H1 (cell line): ENCODE data around the gene OR5B21. TPM values are rescaled to one million over a fixed set of nuclear protein-coding genes. Genes with fewer than 3 reads are reported as not detected.

Experiments used
- CTCF ChIA-PET: fragments of 300-600 bp; sonication (Branson Sonifier 250); formaldehyde crosslinking; loops from one replicate; lab custom pipeline; 2021; ENCODE audit not compliant: partially characterized antibody; lab: Charles Lee
- POLR2A ChIA-PET: fragments of 300-600 bp; sonication (Branson Sonifier 250); formaldehyde crosslinking; loops from one replicate; lab custom pipeline; 2021; ENCODE audit warnings: inconsistent platforms; ENCODE audit not compliant: partially characterized antibody; lab: Charles Lee
- DNase-seq, 2 experiments: peaks; one replicate each; pipeline versions ENCODE4 v3.0.0 to v3.0.0-alpha.2; 2010 to 2022; ENCODE audit warnings: low spot score in 2 of 2, low read depth in 1 of 2, mixed read lengths in 1 of 2
- FAIRE-seq: peaks from 2 replicates; lab custom pipeline; 2011; peaks lifted over from hg19 to GRCh38; lab: Jason Lieb, UNC
- H2AFZ ChIP-seq: 2 replicates; pipeline ENCODE4 v1.8.1; 2012; ENCODE audit warnings: low read length, inconsistent platforms
- H2AK5ac ChIP-seq: 2 replicates; pipeline ENCODE4 v1.6.1; 2013; ENCODE audit warnings: low read depth, low read length
- H2BK120ac ChIP-seq: replicated peaks from 2 replicates; pipeline ENCODE3; 2013; ENCODE audit warnings: low read depth, low read length, inconsistent platforms
- H2BK12ac ChIP-seq: 2 replicates; pipeline ENCODE4 v1.6.1; 2013; ENCODE audit warnings: low read depth, low read length
- H2BK15ac ChIP-seq: 2 replicates; pipeline ENCODE4 v1.6.1; 2013; ENCODE audit warnings: low read length
- H2BK20ac ChIP-seq: 2 replicates; pipeline ENCODE4 v1.6.1; 2013; ENCODE audit warnings: low read length
- H2BK5ac ChIP-seq: 2 replicates; pipeline ENCODE4 v1.6.1; 2013; ENCODE audit warnings: low read depth, low read length
- H3K14ac ChIP-seq: 2 replicates; pipeline ENCODE4 v1.6.1; 2013; ENCODE audit warnings: inconsistent platforms; ENCODE audit not compliant: insufficient read length
- H3K18ac ChIP-seq: 2 replicates; pipeline ENCODE4 v1.6.1; 2013; ENCODE audit warnings: low read length; ENCODE audit errors: extremely low read depth
- H3K23ac ChIP-seq: 2 replicates; pipeline ENCODE4 v1.6.1; 2013; ENCODE audit warnings: inconsistent platforms; ENCODE audit not compliant: insufficient read length
- H3K23me2 ChIP-seq: 2 replicates; pipeline ENCODE4 v1.6.1; 2013; ENCODE audit warnings: low read depth, low read length
- H3K27ac ChIP-seq: 2 replicates; pipeline ENCODE4 v1.6.1; 2011; ENCODE audit warnings: low read depth, low read length, inconsistent platforms
- H3K27me3 ChIP-seq, 4 experiments: replicated peaks in 1 of 4; 1 replicate in 1 of 4; 2 replicates in 3 of 4; pipeline versions ENCODE4 v1.6.1 to v1.8.1; 2011 to 2013; ENCODE audit warnings: low read length in 3 of 4, mild to moderate bottlenecking in 3 of 4, inconsistent platforms in 2 of 4, mixed read lengths in 2 of 4, moderate library complexity in 1 of 4; ENCODE audit not compliant: control insufficient read depth in 3 of 4, insufficient read depth in 3 of 4; ENCODE audit errors: extremely low read depth in 1 of 4
- H3K36me3 ChIP-seq, 4 experiments: 2 replicates each; pipeline versions ENCODE4 v1.6.1 to v1.8.1; 2011 to 2013; ENCODE audit warnings: mild to moderate bottlenecking in 4 of 4, low read length in 3 of 4, moderate library complexity in 2 of 4, control low read depth in 1 of 4, inconsistent platforms in 1 of 4; ENCODE audit not compliant: insufficient read depth in 4 of 4, control insufficient read depth in 2 of 4
- H3K4ac ChIP-seq: replicated peaks from 2 replicates; pipeline ENCODE3; 2013; ENCODE audit warnings: low read length, low read depth, mixed read lengths, inconsistent platforms; ENCODE audit not compliant: insufficient read length
- H3K4me1 ChIP-seq, 4 experiments: replicated peaks in 1 of 4; 1 replicate in 1 of 4; 2 replicates in 3 of 4; pipeline versions ENCODE4 v1.6.1 to v1.8.1; 2011 to 2013; ENCODE audit warnings: low read length in 3 of 4, inconsistent platforms in 2 of 4, mixed read lengths in 1 of 4; ENCODE audit not compliant: insufficient read depth in 4 of 4, control insufficient read depth in 3 of 4
- H3K4me2 ChIP-seq, 2 experiments: 2 replicates each; pipeline versions ENCODE4 v1.6.1 to v1.8.1; 2011 to 2013; ENCODE audit warnings: low read depth in 2 of 2, low read length in 2 of 2, control low read depth in 1 of 2, inconsistent platforms in 1 of 2, mild to moderate bottlenecking in 1 of 2; ENCODE audit not compliant: insufficient read depth in 1 of 2
- H3K4me3 ChIP-seq, 4 experiments: fragments of 200-600, 300-600 bp in 1 of 4; sonication (generic), shearing (Covaris generic), sonication (Bioruptor Twin) in 1 of 4; 2 replicates each; pipeline versions ENCODE4 v1.5.1 to v1.8.1; 2011 to 2016; ENCODE audit warnings: low read length in 4 of 4, low read depth in 3 of 4, control low read depth in 2 of 4, inconsistent platforms in 2 of 4, mild to moderate bottlenecking in 2 of 4, mixed read lengths in 1 of 4, moderate library complexity in 1 of 4; ENCODE audit not compliant: insufficient read depth in 2 of 4; ENCODE audit errors: extremely low read depth in 1 of 4
- H3K56ac ChIP-seq: replicated peaks from 2 replicates; pipeline ENCODE3; 2013; ENCODE audit warnings: low read depth, mild to moderate bottlenecking, mixed read lengths, low read length, inconsistent platforms; ENCODE audit not compliant: insufficient read length
- H3K79me1 ChIP-seq: 2 replicates; pipeline ENCODE4 v1.6.1; 2013; ENCODE audit warnings: low read depth, low read length, control low read depth
- H3K79me2 ChIP-seq, 2 experiments: 2 replicates each; pipeline versions ENCODE4 v1.6.1 to v1.8.1; 2012 to 2013; ENCODE audit warnings: low read length in 2 of 2, mild to moderate bottlenecking in 2 of 2, inconsistent platforms in 1 of 2; ENCODE audit not compliant: insufficient read depth in 2 of 2, control insufficient read depth in 1 of 2
- H3K9ac ChIP-seq, 4 experiments: replicated peaks in 1 of 4; 1 replicate in 1 of 4; 2 replicates in 3 of 4; pipeline versions ENCODE4 v1.6.1 to v1.8.1; 2011 to 2013; ENCODE audit warnings: low read depth in 3 of 4, low read length in 3 of 4, control low read depth in 2 of 4, mild to moderate bottlenecking in 2 of 4, moderate library complexity in 2 of 4, inconsistent platforms in 1 of 4; ENCODE audit errors: extremely low read depth in 1 of 4
- H3K9me3 ChIP-seq, 2 experiments: 2 replicates each; pipeline versions ENCODE4 v1.6.1 to v1.8.1; 2012 to 2013; ENCODE audit warnings: mild to moderate bottlenecking in 2 of 2, moderate library complexity in 2 of 2, control low read depth in 1 of 2, inconsistent platforms in 1 of 2, low read depth in 1 of 2, low read length in 1 of 2, mixed read lengths in 1 of 2; ENCODE audit not compliant: insufficient read depth in 2 of 2
- H4K20me1 ChIP-seq, 2 experiments: replicated peaks in 1 of 2; 2 replicates each; pipeline versions ENCODE3 to v1.8.1; 2011 to 2013; ENCODE audit warnings: inconsistent platforms in 2 of 2, low read length in 2 of 2, mild to moderate bottlenecking in 1 of 2; ENCODE audit not compliant: insufficient read depth in 2 of 2, control insufficient read depth in 1 of 2
- H4K5ac ChIP-seq: 2 replicates; pipeline ENCODE4 v1.6.1; 2013; ENCODE audit warnings: low read length, low read depth, mixed read lengths, inconsistent platforms; ENCODE audit not compliant: insufficient read length
- H4K8ac ChIP-seq: 2 replicates; pipeline ENCODE4 v1.8.0; 2013; ENCODE audit warnings: mild to moderate bottlenecking, moderate library complexity, low read length, inconsistent platforms; ENCODE audit not compliant: insufficient read depth; ENCODE audit errors: extremely low read depth
- H4K91ac ChIP-seq: replicated peaks from 2 replicates; pipeline ENCODE3; 2013; ENCODE audit warnings: low read length, mixed read lengths, inconsistent platforms; ENCODE audit not compliant: insufficient read length
- ATF3 ChIP-seq: IDR thresholded peaks from 2 replicates; pipeline ENCODE4 v1.6.1; 2011; ENCODE audit warnings: low read depth, mild to moderate bottlenecking, low read length; ENCODE audit not compliant: insufficient read depth
- BACH1 ChIP-seq: IDR thresholded peaks from 2 replicates; pipeline ENCODE4 v1.6.1; 2012; ENCODE audit warnings: low read length, improper control_type of control experiment
- CBX8 ChIP-seq: fragments of 300-800, 300-1000 bp; sonication (generic); IDR thresholded peaks from 2 replicates; pipeline ENCODE4 v1.7.1; 2016; ENCODE audit warnings: low read depth, low read length, borderline replicate concordance
- CHD1 ChIP-seq: IDR thresholded peaks from 2 replicates; pipeline ENCODE4 v1.6.1; 2012; ENCODE audit warnings: low read depth, low read length, improper control_type of control experiment
- CREB1 ChIP-seq: IDR thresholded peaks from 2 replicates; pipeline ENCODE4 v1.6.1; 2012; ENCODE audit warnings: inconsistent platforms
- EGR1 ChIP-seq: IDR thresholded peaks from 2 replicates; pipeline ENCODE4 v1.6.1; 2011; ENCODE audit warnings: low read depth, low read length, borderline replicate concordance
- NRF1 ChIP-seq: IDR thresholded peaks from 2 replicates; pipeline ENCODE4 v1.6.1; 2011; ENCODE audit warnings: mild to moderate bottlenecking, low read depth, low read length, improper control_type of control experiment
- POU5F1 ChIP-seq: IDR thresholded peaks from 2 replicates; pipeline ENCODE4 v1.6.1; 2011; ENCODE audit warnings: low read depth, mild to moderate bottlenecking, low read length, moderate library complexity
- RFX5 ChIP-seq: IDR thresholded peaks from 2 replicates; pipeline ENCODE4 v1.6.1; 2011; ENCODE audit warnings: low read depth, low read length, improper control_type of control experiment, borderline replicate concordance
- SP4 ChIP-seq: IDR thresholded peaks from 2 replicates; pipeline ENCODE4 v1.6.1; 2012; ENCODE audit warnings: low read length, inconsistent platforms
- TAF7 ChIP-seq: optimal IDR thresholded peaks from 2 replicates; pipeline ENCODE3; 2011; ENCODE audit warnings: low read depth, mild to moderate bottlenecking, inconsistent platforms, low read length, moderate library complexity, borderline replicate concordance
- USF2 ChIP-seq: IDR thresholded peaks from 2 replicates; pipeline ENCODE4 v1.6.1; 2011; ENCODE audit warnings: low read length, improper control_type of control experiment
- WGBS, 2 experiments: shearing (Covaris generic) in 1 of 2; methylation state at CpG; one replicate each; pipeline versions ENCODE4 v1.1.6 to v1.1.7; 2013 to 2015; ENCODE audit warnings: low lambda C conversion rate in 2 of 2, mixed read lengths in 2 of 2, inconsistent platforms in 1 of 2, low coverage in 1 of 2, missing lambda C conversion rate in 1 of 2; ENCODE audit not compliant: insufficient replicate concordance in 2 of 2, insufficient coverage in 1 of 2, insufficient read length in 1 of 2; ENCODE audit errors: extremely low coverage in 1 of 2, missing lambda C conversion rate in 1 of 2; 5-methylcytosine and 5-hydroxymethylcytosine counted together
- polyA plus RNA-seq, 7 experiments: library from polyadenylated mRNA; depleted of rRNA in 3 of 7; stranded (reverse) in 5 of 7; unstranded in 2 of 7; fragments of >200 nt in 5 of 7; fragments of 200-250 nt in 2 of 7; gene quantifications; 1 replicate in 5 of 7; 2 replicates in 1 of 7; 4 replicates in 1 of 7; pipeline versions ENCODE4 v1.2.1 to v1.2.3, GENCODE V29; 2011 to 2013; ENCODE audit warnings: missing spikeins in 2 of 7, mixed read lengths in 2 of 7
- total RNA-seq: library from RNA; stranded (reverse); fragmentation: NEBNext Ultra II Directional; extraction: Animal tissue kit (Norgen Biotek cat#: 25700); gene quantifications from 2 replicates; pipeline ENCODE4 v1.2.1, GENCODE V29; 2021

OR5B21 gene
- total and polyA plus RNA-seq, 2 of the 8 experiments (the other 6 are each of a cell fraction or from before 2014, with no cell fraction given), result not detected

- Histone ChIP-seq H2BK20ac (no peak overlapping the region), H3K27ac (no peak overlapping the region), H3K9me3 (no peaks in the 10 kb centered on the region), H3K36me3 (no peaks in the 10 kb centered on the region), H3K27me3 (no peaks in the 10 kb centered on the region; a peak in 1 of 7 replicates), H2BK5ac (no peak overlapping the region), H3K4me1 (no peaks in the 10 kb centered on the region), H2BK12ac (no peak overlapping the region), H3K79me2 (no peaks in the 10 kb centered on the region), H3K79me1 (no peaks in the 10 kb centered on the region), H3K9ac (no peak overlapping the region), H3K23ac (no peak overlapping the region), H4K91ac (no peak overlapping the region), H4K20me1 (no peaks in the 10 kb centered on the region), H4K8ac (no peak overlapping the region), H3K23me2 (no peaks in the 10 kb centered on the region), H2AK5ac (no peak overlapping the region), H2BK15ac (no peak overlapping the region), H3K56ac (no peak overlapping the region), H4K5ac (no peak overlapping the region), H2AFZ (no peak overlapping the region), H3K4me2 (no peak overlapping the region), H3K18ac (no peak overlapping the region), H2BK120ac (no peak overlapping the region), H3K4me3 (no peak overlapping the region), H3K14ac (no peak overlapping the region), H3K4ac (no peak overlapping the region)
- TF ChIP-seq CBX8 (no peak), USF2 (no peak), NRF1 (no peak), RFX5 (no peak), BACH1 (no peak), SP4 (no peak), CREB1 (no peak), EGR1 (no peak), ATF3 (no peak), TAF7 (no peak), POU5F1 (no peak), CHD1 (no peak)
- ChIA-PET POLR2A (no interaction called here), CTCF (interaction anchor here (2.1 to 2.3 kb wide), 2 partner anchors 14 to 26 kb away, joined by 7 to 8 read pairs; no protein-coding TSS in a partner anchor)
- 80% methylated on average over 2 of the region's 2 CpGs; no CpG with 5 or more reads in 1 of the 2 experiments for WGBS, 2 experiments
- DNase-seq (no peak), FAIRE-seq (no peak)
Measured at GRCh38 chr11:58498464-58498863, 9.4 kb downstream of the OR5B21 start.
